Hematopoietic multipotent progenitor cell treated with erythropoietin and hydrocortisone succinate and interleukin-3 and kit ligand, for 8 days (in vitro differentiated cells): ENCODE data around the gene PALM2AKAP2.

Experiments
- DNase-seq: peaks from one replicate; pipeline ENCODE4 v3.0.0-alpha.2; 2015

PALM2AKAP2 gene

DNA sequence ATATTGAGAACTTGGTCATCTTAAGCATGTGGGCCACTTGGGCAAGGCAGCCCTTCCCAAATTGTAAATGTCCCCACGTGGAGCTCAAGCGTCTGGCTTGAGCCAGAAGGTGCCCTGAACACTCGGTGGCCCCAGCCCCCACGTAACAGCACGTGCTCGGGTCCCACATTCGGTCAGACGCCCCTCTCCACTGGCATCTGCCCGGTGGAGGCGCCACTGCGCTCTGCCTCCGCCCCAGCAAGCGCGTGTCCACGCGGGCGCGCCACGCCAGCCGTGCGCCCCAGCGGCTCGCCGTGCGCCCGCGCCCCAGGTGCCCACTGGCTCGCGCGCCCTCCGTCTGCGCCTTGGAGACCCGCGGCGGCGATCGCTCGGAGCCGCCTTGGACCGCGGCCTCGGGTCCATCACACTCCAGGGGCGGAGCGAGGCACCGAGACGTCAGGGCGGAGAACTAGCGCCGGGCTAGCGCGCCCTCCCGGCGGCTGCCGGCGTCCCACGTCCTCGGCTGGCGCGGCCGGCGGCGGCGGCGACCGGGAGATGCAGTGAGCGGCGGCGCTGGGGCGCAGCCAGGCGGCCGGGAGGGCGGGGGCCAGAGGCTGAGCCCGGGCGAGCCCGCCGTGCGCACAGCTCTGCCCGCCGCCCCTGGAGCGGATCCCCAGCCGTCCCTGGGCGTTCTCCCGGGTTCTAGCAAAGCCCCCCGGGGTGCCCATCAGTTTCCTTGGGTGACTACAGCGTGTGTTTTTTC lies at the start of gene PALM2AKAP2:
TSS of gene PALM2AKAP2 (plus strand) at position 488 of the 742 bp plus-strand sequence. CDS start 291 bp downstream, outside the sequence.
- no peak for DNase-seq

- DNase-seq: no peak
These were observed 49.8 kb upstream of the PALM2AKAP2 start for GRCh38 chr9:109730228-109730627.

DNA sequence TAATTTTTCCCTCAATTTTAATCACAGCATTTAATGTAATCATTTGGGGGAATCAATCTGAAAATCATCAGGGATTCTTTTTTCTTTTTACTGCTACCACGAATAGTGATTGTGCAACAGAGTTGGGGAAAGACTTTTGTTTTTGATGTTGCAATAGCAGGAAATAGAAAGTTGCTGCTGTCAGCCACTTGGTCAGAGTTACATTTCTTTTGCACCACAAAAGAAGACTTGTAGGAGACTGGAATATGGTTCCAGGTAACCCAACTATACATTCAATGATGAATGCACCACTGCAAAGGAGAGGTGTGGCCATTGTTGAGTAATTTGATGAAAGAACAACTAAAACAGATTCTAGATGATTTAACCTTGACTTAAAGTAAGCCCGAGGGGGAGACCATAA lies 46.3 kb upstream of the PALM2AKAP2 start:
- no peak for DNase-seq

- no peak for DNase-seq
These were observed 45.2 kb upstream of the PALM2AKAP2 start for GRCh38 chr9:109734814-109735213.

DNA sequence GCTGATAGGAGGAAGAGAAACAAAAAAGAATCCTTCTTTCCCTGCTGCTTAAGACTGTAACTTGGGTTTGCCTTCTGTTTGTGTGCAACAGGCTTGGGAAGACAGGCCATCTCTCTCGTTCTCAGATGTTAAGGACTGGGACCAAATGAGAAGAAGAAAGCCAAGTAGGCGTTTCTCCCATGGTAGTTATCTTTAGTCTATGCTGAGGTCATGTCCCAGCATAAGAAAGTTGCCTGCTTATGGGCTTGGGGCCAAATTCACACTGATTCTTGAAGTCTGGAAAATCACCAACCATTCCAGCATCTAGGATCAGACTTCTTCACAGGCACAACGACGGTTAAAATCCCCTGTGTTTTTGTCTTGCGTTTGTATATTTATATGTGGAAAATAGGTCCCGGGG lies 44.2 kb upstream of the PALM2AKAP2 start:
- DNase-seq: no peak

DNA sequence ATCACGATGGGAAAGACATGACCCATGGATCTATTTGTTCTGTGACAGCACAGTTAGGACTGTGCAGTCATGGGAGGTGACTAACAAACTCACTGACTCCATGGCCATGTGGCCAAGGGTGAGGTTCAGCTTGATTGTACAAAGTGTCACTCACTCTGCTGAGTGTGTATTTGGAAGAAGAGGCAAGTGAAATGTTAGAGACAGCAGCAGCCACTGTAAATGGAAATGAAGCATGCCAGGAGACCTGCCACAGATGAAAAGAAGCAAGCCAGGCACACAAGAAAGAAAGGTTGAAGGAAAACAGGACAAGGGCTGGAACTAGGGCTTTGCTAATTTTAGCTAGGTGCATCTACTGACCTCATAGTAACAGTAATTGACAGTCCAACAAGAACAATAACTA lies 42.7 kb upstream of the PALM2AKAP2 start:
- DNase-seq: no peak

- DNase-seq: no peak
These were observed 40.2 kb upstream of the PALM2AKAP2 start for GRCh38 chr9:109739760-109740159.

DNA sequence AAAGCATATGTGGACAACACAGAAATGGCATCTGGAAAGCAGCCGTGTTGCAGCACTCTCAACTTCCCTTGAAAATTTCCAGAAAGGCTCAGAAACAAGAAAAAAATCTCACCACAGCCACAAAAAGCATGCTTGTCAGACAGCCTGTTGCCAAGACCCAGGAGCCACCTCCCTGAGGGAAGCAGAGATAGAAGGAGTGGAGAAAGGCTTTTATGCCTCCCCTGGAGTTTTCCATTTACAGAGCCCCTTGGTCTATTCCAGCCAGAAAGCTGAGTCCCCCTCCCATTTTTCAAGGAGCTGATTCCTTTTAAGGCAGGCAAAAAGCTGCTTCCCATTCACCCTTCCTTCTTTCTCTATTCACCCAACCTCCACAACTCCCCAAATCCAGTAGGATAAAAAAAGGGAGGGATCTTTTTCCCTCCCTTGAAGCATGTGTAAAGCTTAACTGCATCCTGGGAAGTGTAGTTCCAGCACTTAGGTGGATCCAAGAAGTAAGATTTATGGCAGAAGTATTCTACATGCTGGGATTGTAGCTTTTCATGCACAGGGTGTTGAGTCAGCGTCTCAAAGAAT lies 37.1 kb upstream of the PALM2AKAP2 start:
- no peak for DNase-seq

DNA sequence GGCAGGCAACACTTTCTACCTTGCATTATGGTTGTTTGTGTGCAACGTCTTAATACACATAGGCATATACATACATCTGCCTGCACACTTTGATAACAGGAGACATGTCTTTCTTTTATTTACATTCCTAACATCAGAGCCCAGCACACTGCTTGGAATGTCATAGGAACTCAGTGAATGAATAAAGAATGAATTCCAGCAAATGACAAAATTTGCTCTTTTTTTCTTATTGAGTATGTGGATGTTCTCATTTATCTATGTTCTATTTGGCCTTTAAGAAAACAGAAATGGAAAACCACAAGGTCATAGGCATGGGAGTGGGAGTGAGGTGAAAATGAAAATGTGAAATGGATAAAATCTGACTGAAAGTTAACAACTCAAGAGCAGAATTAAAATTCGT lies 36.3 kb upstream of the PALM2AKAP2 start:
- no peak for DNase-seq

DNA sequence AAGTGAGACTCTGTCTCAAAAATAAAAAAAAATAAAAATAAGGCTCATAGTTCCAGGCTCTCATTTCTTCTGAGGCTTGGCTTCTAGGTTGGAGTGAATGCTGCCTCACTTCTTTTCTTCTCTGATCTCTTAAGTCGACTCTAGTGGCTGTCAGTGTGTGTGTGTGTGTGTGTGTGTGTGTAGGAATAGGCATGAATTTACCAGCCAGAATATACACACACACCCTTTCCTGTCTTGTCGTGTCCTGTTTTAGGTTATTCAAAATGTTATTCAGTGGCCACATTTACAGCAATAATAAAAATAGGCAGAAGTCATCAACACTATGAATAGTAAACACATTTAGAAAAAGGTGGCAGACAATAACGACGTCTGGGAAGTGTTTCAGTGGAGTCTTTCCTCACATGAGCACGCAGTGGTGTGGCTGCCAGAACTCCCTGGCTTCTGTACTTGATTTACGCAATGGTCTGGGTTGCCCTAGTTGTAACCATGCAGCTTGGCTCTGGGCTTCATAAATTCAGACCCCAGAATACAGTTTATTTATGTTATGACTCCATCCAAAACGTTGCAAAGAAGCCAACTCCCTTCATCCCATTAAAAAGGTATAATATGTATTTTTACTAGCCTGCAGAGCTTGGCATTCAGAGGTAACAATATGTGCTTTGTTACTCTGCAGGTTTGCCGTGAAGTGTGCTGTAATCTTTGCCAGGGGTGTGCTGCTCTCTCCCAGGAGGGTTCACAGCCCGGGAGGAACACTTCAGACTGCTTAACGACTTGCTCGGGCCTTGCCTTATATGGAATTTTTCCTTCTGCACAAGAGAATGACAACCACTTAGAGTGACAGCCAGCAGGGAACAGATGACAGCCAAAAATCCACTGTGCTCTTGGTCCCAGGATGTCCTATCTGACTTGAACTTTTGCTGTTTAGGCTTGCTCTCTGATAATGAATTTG lies 34.4 kb upstream of the PALM2AKAP2 start:
- no peak for DNase-seq

- DNase-seq: no peak
These were observed 28.7 kb upstream of the PALM2AKAP2 start for GRCh38 chr9:109751253-109751652.

GRCh38 chr9:109753308-109753707 lies 26.7 kb upstream of the PALM2AKAP2 start:
- DNase-seq: no peak

DNA sequence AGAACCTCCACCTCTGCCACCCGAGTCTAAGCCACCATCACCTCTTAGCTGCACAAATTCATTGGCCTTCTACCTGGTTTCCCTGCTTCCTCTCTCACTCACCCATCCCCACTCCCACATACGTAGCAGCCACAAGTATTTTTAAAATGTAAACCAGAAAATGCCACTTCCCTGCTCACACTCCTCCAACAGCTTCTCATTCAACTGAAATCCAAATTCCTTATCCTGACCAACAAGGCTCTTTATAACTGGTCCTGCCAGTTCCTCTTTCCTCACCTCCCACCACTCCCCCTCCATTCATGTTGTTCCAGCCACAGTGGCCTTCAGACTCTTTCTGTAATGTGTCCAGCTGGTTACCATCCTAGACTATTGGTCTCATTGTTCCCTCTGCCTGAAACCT lies 25.0 kb upstream of the PALM2AKAP2 start:
- no peak for DNase-seq

DNA sequence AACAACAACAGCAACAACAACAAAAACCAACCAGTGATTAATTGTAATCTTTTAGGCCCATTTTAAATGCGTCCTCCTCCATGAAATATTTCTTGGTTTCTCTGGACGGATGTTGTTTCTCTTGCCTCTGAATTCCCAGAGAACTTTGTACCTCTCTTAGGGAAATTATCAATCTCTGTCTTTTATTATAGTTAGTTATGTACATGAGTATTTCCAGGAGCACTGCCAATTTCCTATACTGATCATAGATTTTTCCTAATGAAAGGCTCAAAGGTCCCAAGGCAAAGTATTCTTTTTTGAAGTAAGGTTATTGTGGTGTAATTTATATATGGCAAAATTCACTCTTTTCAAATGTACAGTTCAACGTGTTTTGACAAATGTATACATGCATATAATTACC lies 20.4 kb upstream of the PALM2AKAP2 start:
- DNase-seq: no peak

- DNase-seq: no peak
These were observed 14.7 kb upstream of the PALM2AKAP2 start for GRCh38 chr9:109765278-109765677.

GRCh38 chr9:109765830-109766229 lies 14.2 kb upstream of the PALM2AKAP2 start:
- DNase-seq: no peak

- no peak for DNase-seq
These were observed 13.6 kb upstream of the PALM2AKAP2 start for GRCh38 chr9:109766351-109766750.

DNA sequence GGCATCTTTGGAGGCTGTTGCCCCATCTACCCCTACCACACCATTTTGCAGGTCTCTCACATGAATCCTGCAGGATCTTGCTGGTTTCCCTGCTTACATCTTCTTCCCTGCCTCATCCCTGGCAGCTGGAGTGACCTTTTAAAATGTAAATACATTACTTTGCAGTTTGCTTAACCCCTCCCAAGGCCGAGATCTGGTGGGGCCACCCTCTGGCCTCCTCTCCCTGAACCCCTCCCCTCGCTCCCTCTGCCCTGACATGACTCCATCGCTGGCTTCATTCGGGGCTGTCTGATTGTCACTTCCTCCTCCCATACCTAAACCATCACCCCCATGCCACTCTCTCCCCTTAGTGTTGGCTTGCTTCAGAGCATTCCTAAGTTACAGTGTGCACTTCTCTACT lies 12.6 kb upstream of the PALM2AKAP2 start:
- DNase-seq: no peak

DNA sequence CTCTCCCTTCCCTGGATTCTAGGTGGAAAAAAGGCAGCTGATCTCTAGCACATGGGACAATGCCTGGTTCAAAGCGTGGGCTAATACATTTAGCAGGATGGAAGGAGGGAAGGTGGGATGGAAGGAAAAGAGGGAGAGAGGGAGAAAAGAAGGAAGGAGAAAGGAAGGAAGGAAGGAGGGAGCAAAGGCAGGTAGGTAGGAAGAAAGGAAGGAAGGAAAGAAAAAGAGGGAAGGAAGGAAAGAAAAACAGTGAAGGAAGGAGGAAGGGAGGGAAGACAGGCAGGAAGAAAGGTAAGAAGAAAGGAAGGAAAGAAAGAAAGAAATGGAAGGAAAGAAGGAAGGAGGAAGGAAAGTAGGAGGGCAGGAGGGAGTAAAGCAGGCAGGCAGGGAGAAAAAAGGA lies 12.2 kb upstream of the PALM2AKAP2 start:
- no peak for DNase-seq

- no peak for DNase-seq
These were observed 10.7 kb upstream of the PALM2AKAP2 start for GRCh38 chr9:109769250-109769649.

DNA sequence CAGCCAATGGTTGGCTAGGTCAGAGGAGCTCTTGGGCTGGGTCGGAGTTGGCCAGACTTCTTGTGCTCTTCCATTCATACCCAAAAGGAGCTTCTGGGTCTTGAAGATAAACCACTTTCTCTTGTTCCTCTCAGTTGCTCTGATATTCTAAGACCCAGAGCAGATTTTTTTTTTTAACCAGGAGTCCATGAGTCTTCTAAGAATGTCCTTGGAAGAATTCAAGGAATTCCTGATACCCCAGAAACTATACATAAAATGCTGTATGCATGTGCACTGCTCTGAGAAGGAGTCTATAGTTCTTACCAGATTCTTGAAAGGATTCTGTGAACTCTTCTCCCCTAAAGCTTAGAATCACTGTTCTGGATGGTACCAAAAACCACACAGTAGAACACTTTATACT lies 9.9 kb upstream of the PALM2AKAP2 start:
- DNase-seq: no peak

- DNase-seq: no peak
These were observed 8.9 kb upstream of the PALM2AKAP2 start for GRCh38 chr9:109771087-109771486.

GRCh38 chr9:109771796-109772531 lies 8.0 kb upstream of the PALM2AKAP2 start:
- DNase-seq: no peak
